HL-60 (cell line): ENCODE data around the gene EIF4G1.
A peak's percentile ranks its signal among the peaks of the same experiment; 100 is the strongest.

Source experiments
- DNase-seq, 2 experiments: peaks; one replicate each; pipeline ENCODE4 v3.0.0-alpha.2; 2010 to 2020; ENCODE audit warnings: low read depth in 1 of 2, low spot score in 1 of 2
- H3K27ac ChIP-seq: fragments of 250-450 bp; sonication (Bioruptor Pico); replicated peaks from 2 replicates; pipeline ENCODE4 v1.5.1; 2020; ENCODE audit warnings: mild to moderate bottlenecking, moderate library complexity
- H3K27me3 ChIP-seq: fragments of 250-450 bp; sonication (Bioruptor Pico); 2 replicates; pipeline ENCODE4 v1.5.1; 2021; ENCODE audit warnings: mild to moderate bottlenecking, moderate library complexity; ENCODE audit not compliant: insufficient read depth, poor library complexity, severe bottlenecking
- H3K4me3 ChIP-seq: replicated peaks from 2 replicates; pipeline ENCODE4 v1.5.1; 2011; ENCODE audit warnings: mild to moderate bottlenecking, control low read depth, low read length; ENCODE audit not compliant: insufficient read depth
- GABPA ChIP-seq: IDR thresholded peaks from 2 replicates; pipeline ENCODE4 v1.6.1; 2012; ENCODE audit warnings: low read depth
- POLR2AphosphoS5 ChIP-seq: IDR thresholded peaks from 2 replicates; pipeline ENCODE4 v1.6.1; 2012; ENCODE audit warnings: low read depth
- SPI1 ChIP-seq: IDR thresholded peaks from 2 replicates; pipeline ENCODE4 v1.6.1; 2012; ENCODE audit warnings: low read depth, mild to moderate bottlenecking, borderline replicate concordance
- TF ChIP-seq, protein P1 (sequence below): IDR thresholded peaks from 2 replicates; pipeline ENCODE4 v1.6.1; 2012; ENCODE audit warnings: low read depth; ENCODE audit not compliant: insufficient replicate concordance
- TF ChIP-seq, protein P2 (sequence below): IDR thresholded peaks from one replicate; pipeline ENCODE4 v1.5.1; 2011; ENCODE audit warnings: low read length, control low read depth, inconsistent platforms; ENCODE audit not compliant: insufficient read depth

The EIF4G1 gene

DNA sequence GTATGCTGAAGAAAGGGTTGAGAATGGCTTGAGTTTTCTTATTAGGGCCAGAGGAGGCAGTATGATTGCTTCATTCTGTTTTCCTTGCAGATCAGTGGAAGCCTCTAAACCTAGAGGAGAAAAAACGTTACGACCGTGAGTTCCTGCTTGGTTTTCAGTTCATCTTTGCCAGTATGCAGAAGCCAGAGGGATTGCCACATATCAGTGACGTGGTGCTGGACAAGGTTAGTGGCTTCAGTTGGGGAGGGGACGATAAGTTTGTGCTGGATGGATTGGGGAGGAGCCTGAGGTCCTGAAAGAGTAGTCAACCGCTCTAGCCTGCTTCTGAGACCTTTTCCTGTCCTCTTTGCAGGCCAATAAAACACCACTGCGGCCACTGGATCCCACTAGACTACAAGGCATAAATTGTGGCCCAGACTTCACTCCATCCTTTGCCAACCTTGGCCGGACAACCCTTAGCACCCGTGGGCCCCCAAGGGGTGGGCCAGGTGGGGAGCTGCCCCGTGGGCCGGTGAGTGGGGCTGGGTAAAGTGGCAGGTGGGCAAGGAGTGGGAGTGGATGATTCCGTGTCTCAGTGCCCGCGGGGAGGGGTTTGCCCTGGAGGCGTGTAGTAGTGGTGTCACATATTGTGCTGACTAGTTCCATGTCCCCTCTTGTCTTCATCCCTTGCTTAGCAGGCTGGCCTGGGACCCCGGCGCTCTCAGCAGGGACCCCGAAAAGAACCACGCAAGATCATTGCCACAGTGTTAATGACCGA, 8.5 kb downstream of the EIF4G1 start:
- TF ChIP-seq GABPA (no peak), SPI1 (no peak), POLR2AphosphoS5 (peak; percentile 45; the same call in 1 of the 2 replicates)
- TF ChIP-seq, protein P1, sequence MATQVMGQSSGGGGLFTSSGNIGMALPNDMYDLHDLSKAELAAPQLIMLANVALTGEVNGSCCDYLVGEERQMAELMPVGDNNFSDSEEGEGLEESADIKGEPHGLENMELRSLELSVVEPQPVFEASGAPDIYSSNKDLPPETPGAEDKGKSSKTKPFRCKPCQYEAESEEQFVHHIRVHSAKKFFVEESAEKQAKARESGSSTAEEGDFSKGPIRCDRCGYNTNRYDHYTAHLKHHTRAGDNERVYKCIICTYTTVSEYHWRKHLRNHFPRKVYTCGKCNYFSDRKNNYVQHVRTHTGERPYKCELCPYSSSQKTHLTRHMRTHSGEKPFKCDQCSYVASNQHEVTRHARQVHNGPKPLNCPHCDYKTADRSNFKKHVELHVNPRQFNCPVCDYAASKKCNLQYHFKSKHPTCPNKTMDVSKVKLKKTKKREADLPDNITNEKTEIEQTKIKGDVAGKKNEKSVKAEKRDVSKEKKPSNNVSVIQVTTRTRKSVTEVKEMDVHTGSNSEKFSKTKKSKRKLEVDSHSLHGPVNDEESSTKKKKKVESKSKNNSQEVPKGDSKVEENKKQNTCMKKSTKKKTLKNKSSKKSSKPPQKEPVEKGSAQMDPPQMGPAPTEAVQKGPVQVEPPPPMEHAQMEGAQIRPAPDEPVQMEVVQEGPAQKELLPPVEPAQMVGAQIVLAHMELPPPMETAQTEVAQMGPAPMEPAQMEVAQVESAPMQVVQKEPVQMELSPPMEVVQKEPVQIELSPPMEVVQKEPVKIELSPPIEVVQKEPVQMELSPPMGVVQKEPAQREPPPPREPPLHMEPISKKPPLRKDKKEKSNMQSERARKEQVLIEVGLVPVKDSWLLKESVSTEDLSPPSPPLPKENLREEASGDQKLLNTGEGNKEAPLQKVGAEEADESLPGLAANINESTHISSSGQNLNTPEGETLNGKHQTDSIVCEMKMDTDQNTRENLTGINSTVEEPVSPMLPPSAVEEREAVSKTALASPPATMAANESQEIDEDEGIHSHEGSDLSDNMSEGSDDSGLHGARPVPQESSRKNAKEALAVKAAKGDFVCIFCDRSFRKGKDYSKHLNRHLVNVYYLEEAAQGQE: no peak
- TF ChIP-seq, protein P2, sequence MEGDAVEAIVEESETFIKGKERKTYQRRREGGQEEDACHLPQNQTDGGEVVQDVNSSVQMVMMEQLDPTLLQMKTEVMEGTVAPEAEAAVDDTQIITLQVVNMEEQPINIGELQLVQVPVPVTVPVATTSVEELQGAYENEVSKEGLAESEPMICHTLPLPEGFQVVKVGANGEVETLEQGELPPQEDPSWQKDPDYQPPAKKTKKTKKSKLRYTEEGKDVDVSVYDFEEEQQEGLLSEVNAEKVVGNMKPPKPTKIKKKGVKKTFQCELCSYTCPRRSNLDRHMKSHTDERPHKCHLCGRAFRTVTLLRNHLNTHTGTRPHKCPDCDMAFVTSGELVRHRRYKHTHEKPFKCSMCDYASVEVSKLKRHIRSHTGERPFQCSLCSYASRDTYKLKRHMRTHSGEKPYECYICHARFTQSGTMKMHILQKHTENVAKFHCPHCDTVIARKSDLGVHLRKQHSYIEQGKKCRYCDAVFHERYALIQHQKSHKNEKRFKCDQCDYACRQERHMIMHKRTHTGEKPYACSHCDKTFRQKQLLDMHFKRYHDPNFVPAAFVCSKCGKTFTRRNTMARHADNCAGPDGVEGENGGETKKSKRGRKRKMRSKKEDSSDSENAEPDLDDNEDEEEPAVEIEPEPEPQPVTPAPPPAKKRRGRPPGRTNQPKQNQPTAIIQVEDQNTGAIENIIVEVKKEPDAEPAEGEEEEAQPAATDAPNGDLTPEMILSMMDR: no peak
- Histone ChIP-seq H3K27ac (peak overlapping the region; percentile 48), H3K4me3 (no peak overlapping the region), H3K27me3 (no peaks in the 10 kb centered on the region)
- DNase-seq: peak; percentile 92 to 97

DNA sequence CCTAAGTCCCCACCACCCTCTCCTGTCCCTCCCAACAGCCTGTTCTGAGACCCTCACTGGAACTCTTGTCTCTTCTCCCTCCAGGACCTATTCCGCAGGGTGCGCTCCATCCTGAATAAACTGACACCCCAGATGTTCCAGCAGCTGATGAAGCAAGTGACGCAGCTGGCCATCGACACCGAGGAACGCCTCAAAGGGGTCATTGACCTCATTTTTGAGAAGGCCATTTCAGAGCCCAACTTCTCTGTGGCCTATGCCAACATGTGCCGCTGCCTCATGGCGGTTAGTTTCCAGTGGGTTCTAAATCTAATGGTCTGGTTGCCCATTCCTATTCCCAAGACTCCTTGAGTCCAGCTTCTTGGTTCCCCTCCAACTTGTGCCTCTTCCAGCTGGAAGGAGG, 9.3 kb downstream of the EIF4G1 start:
- TF ChIP-seq POLR2AphosphoS5 (no peak), SPI1 (no peak), GABPA (no peak)
- TF ChIP-seq, protein P1: no peak
- TF ChIP-seq, protein P2: no peak
- H3K27me3 ChIP-seq: no peaks in the 10 kb centered on the region
- DNase-seq: no peak
- H3K4me3 ChIP-seq: no peak overlapping the region
- H3K27ac ChIP-seq: no peak overlapping the region

DNA sequence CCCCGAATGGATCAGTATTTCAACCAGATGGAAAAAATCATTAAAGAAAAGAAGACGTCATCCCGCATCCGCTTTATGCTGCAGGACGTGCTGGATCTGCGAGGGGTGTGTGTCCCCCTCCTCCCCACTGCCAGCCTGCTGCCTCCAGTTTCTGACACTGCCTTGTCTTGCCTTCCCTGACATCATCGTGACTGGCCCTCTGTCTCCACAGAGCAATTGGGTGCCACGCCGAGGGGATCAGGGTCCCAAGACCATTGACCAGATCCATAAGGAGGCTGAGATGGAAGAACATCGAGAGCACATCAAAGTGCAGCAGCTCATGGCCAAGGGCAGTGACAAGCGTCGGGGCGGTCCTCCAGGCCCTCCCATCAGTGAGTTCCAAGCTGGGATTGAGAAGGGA, 10.9 kb downstream of the EIF4G1 start:
- Histone ChIP-seq H3K27me3 (no peaks in the 10 kb centered on the region), H3K4me3 (no peak overlapping the region), H3K27ac (no peak overlapping the region)
- TF ChIP-seq, protein P1: no peak
- TF ChIP-seq GABPA (no peak), SPI1 (no peak), POLR2AphosphoS5 (no peak; the same call in 1 of the 2 replicates)
- TF ChIP-seq, protein P2: no peak
- DNase-seq: no peak
